WTC11 (cell line): ENCODE measurements around the gene RCN2. TPM values are rescaled to one million over a fixed set of nuclear protein-coding genes. Genes with fewer than 3 reads are reported as not detected.

ENCODE experiments used
- ATAC-seq: fragments of 200-7000 bp; cut with Tn5 transposase; 2 replicates; pipeline ENCODE4 v1.10.0; 2021; ENCODE audit warnings: mild to moderate bottlenecking, moderate library complexity
- CTCF ChIA-PET: fragments of 300-600 bp; sonication (Branson Sonifier 250); formaldehyde crosslinking; loops from one replicate; lab custom pipeline; 2021; ENCODE audit warnings: antibody characterized with exemption; lab: Charles Lee
- POLR2A ChIA-PET: fragments of 350-600 bp; sonication (Branson Sonifier 250); formaldehyde crosslinking; loops from one replicate; lab custom pipeline; 2021; ENCODE audit warnings: antibody characterized with exemption; lab: Charles Lee
- DNase-seq: peaks from one replicate; pipeline ENCODE4 v3.0.0; 2021; ENCODE audit warnings: low spot score
- H3K27ac Mint-ChIP-seq: 2 replicates; pipeline ENCODE4 v1.8.0; 2021; ENCODE audit warnings: mixed read lengths
- H3K27me3 Mint-ChIP-seq: 2 replicates; pipeline ENCODE4 v1.8.0; 2021; ENCODE audit warnings: low read depth, mild to moderate bottlenecking, moderate library complexity, mixed read lengths
- H3K36me3 Mint-ChIP-seq: 2 replicates; pipeline ENCODE4 v1.8.0; 2021; ENCODE audit warnings: mixed read lengths
- H3K4me1 Mint-ChIP-seq: 2 replicates; pipeline ENCODE4 v1.8.0; 2022; ENCODE audit warnings: mixed read lengths
- H3K4me3 Mint-ChIP-seq: 2 replicates; pipeline ENCODE4 v1.8.0; 2021; ENCODE audit warnings: mild to moderate bottlenecking, moderate library complexity, mixed read lengths
- H3K9me3 Mint-ChIP-seq: 2 replicates; pipeline ENCODE4 v1.8.0; 2021; ENCODE audit warnings: mixed read lengths
- ATF2 ChIP-seq: sonication (generic); formaldehyde crosslinking; IDR thresholded peaks from 2 replicates; pipeline ENCODE4 v1.8.1; 2022; ENCODE audit warnings: low read depth, missing genetic modification reagents, borderline replicate concordance
- CREM ChIP-seq: sonication (generic); formaldehyde crosslinking; IDR thresholded peaks from 2 replicates; pipeline ENCODE4 v1.8.1; 2022; ENCODE audit warnings: mild to moderate bottlenecking, missing genetic modification reagents, moderate library complexity
- EMX1 ChIP-seq: fragments of 250-450 bp; sonication (Bioruptor Pico); IDR thresholded peaks from 2 replicates; pipeline ENCODE4 v1.8.0; 2021; ENCODE audit warnings: mild to moderate bottlenecking
- ETV6 ChIP-seq: sonication (generic); formaldehyde crosslinking; IDR thresholded peaks from 2 replicates; pipeline ENCODE4 v1.8.1; 2022; ENCODE audit warnings: mild to moderate bottlenecking, missing genetic modification reagents
- FOXP1 ChIP-seq: sonication (generic); formaldehyde crosslinking; IDR thresholded peaks from 2 replicates; pipeline ENCODE4 v1.8.0; 2022; ENCODE audit warnings: missing genetic modification reagents, mild to moderate bottlenecking, moderate library complexity, borderline replicate concordance
- GRHL2 ChIP-seq: fragments of 250-450 bp; sonication (Bioruptor Pico); IDR thresholded peaks from 2 replicates; pipeline ENCODE4 v1.8.0; 2022; ENCODE audit warnings: mild to moderate bottlenecking, moderate library complexity; ENCODE audit not compliant: insufficient replicate concordance, severe bottlenecking
- GTF2I ChIP-seq: fragments of 250-450 bp; sonication (Bioruptor Pico); conservative IDR thresholded peaks from 2 replicates; pipeline ENCODE4 v1.4.0; 2021; ENCODE audit warnings: mild to moderate bottlenecking
- HMGA2 ChIP-seq: fragments of 250-450 bp; sonication (Bioruptor Pico); IDR thresholded peaks from 2 replicates; pipeline ENCODE4 v1.4.0; 2021; ENCODE audit warnings: mild to moderate bottlenecking, moderate library complexity
- NFATC4 ChIP-seq: fragments of 250-450 bp; sonication (Bioruptor Pico); IDR thresholded peaks from 2 replicates; pipeline ENCODE4 v1.9.0; 2021; ENCODE audit warnings: mild to moderate bottlenecking
- PREB ChIP-seq: sonication (generic); formaldehyde crosslinking; IDR thresholded peaks from 2 replicates; pipeline ENCODE4 v1.8.1; 2022; ENCODE audit warnings: mild to moderate bottlenecking, missing genetic modification reagents, moderate library complexity, borderline replicate concordance
- RELA ChIP-seq: sonication (generic); formaldehyde crosslinking; IDR thresholded peaks from 2 replicates; pipeline ENCODE4 v1.8.1; 2022; ENCODE audit warnings: missing genetic modification reagents, mild to moderate bottlenecking, borderline replicate concordance
- RORB ChIP-seq: fragments of 250-450 bp; sonication (Bioruptor Pico); IDR thresholded peaks from 2 replicates; pipeline ENCODE4 v1.9.0; 2021; ENCODE audit warnings: mild to moderate bottlenecking
- SMAD3 ChIP-seq: sonication (generic); formaldehyde crosslinking; IDR thresholded peaks from 2 replicates; pipeline ENCODE4 v1.8.0; 2022; ENCODE audit warnings: missing genetic modification reagents, mild to moderate bottlenecking, borderline replicate concordance
- SMAD4 ChIP-seq: sonication (generic); formaldehyde crosslinking; IDR thresholded peaks from 2 replicates; pipeline ENCODE4 v1.8.0; 2022; ENCODE audit warnings: mild to moderate bottlenecking, missing genetic modification reagents
- ZBTB21 ChIP-seq: sonication (generic); formaldehyde crosslinking; IDR thresholded peaks from 2 replicates; pipeline ENCODE4 v1.8.1; 2023; ENCODE audit warnings: mild to moderate bottlenecking, missing genetic modification reagents, borderline replicate concordance
- ZBTB43 ChIP-seq: sonication (generic); formaldehyde crosslinking; IDR thresholded peaks from 2 replicates; pipeline ENCODE4 v1.8.1; 2023; ENCODE audit warnings: mild to moderate bottlenecking, missing genetic modification reagents
- ZMAT4 ChIP-seq: fragments of 250-450 bp; sonication (Bioruptor Pico); IDR thresholded peaks from 2 replicates; pipeline ENCODE4 v1.9.0; 2021; ENCODE audit warnings: mild to moderate bottlenecking
- ZNF121 ChIP-seq: sonication (generic); formaldehyde crosslinking; IDR thresholded peaks from 2 replicates; pipeline ENCODE4 v1.8.0; 2023; ENCODE audit warnings: missing genetic modification reagents
- ZNF281 ChIP-seq: sonication (generic); formaldehyde crosslinking; IDR thresholded peaks from 2 replicates; pipeline ENCODE4 v1.8.0; 2023; ENCODE audit warnings: mild to moderate bottlenecking, missing genetic modification reagents
- ZNF425 ChIP-seq: fragments of 250-450 bp; sonication (Bioruptor Pico); conservative IDR thresholded peaks from 2 replicates; pipeline ENCODE4 v1.9.0; 2021; ENCODE audit warnings: mild to moderate bottlenecking
- total RNA-seq: library from RNA; stranded (reverse); gene quantifications from 3 replicates; pipeline ENCODE4 v1.2.3, GENCODE V29; 2021

Gene RCN2
- total RNA-seq, 1 experiment from 2014 or later, result 112 TPM

GRCh38 chr15:77002954-77003912 lies 71.7 kb downstream of the RCN2 start:
- CTCF ChIA-PET, result interaction anchor here (1.0 to 1.7 kb wide), 3 partner anchors 21 to 99 kb away, joined by 3 to 4 read pairs (median 3); no protein-coding TSS in a partner anchor
- TF ChIP-seq RELA (CRISPR knock-in tag) (no peak), EMX1 (CRISPR knock-in tag) (no peak), ZBTB21 (no peak), RORB (CRISPR knock-in tag) (no peak), ZNF281 (no peak), ZNF121 (CRISPR knock-in tag) (no peak), NFATC4 (CRISPR knock-in tag) (no peak), ZMAT4 (CRISPR knock-in tag) (no peak), SMAD4 (no peak), ATF2 (CRISPR knock-in tag) (no peak), CREM (CRISPR knock-in tag) (no peak), ETV6 (no peak), ZNF425 (CRISPR knock-in tag) (no peak), PREB (CRISPR knock-in tag) (no peak), GRHL2 (CRISPR knock-in tag) (no peak), FOXP1 (CRISPR knock-in tag) (no peak), HMGA2 (no peak), GTF2I (CRISPR knock-in tag) (no peak), ZBTB43 (CRISPR knock-in tag) (no peak), SMAD3 (CRISPR knock-in tag) (no peak)
- Mint-ChIP-seq H3K27ac (no peak overlapping the region), H3K4me1 (no peaks in the 10 kb centered on the region), H3K9me3 (0 out of 2 replicates have a peak, but pooled peaks cover 4% of the 10 kb centered on the region), H3K27me3 (no peaks in the 10 kb centered on the region; the same call in 1 of the 2 replicates), H3K36me3 (no peaks in the 10 kb centered on the region), H3K4me3 (no peak overlapping the region)
- POLR2A ChIA-PET, result no interaction called here
- ATAC-seq (no peak), DNase-seq (no peak)

Other genes starting within 250 kb of the RCN2 start
- gene SCAPER, start 26.4 kb upstream of the RCN2 start, total RNA-seq, result 10.3 to 14.0 TPM (median 12.8 TPM) in 3 replicates
- 1.3 to 1.6 TPM (median 1.5 TPM) in 3 replicates for gene PSTPIP1, start 63.4 kb downstream of the RCN2 start, total RNA-seq
- 84.9 to 101 TPM (median 93.4 TPM) in 3 replicates for gene TSPAN3, start 139.4 kb downstream of the RCN2 start, total RNA-seq